OCI-LY1 (cell line): Measurements from ENCODE around the gene BCORL1.

Experiments used
- CTCF ChIP-seq: fragments of 200-600 bp; sonication (generic), shearing (Covaris generic); IDR thresholded peaks from 2 replicates; pipeline ENCODE4 v1.5.1; 2017; ENCODE audit warnings: mild to moderate bottlenecking, antibody characterized with exemption, low read length, moderate library complexity, mixed read lengths
- EZH2 ChIP-seq: fragments of 200-600 bp; sonication (generic), shearing (Covaris generic); IDR thresholded peaks from 2 replicates; pipeline ENCODE4 v1.8.0; 2017; ENCODE audit warnings: borderline replicate concordance, mixed run types, mild to moderate bottlenecking, antibody characterized with exemption, low read length, moderate library complexity, mixed read lengths

GRCh38 chrX:130002541-130002940 is 20.1 kb downstream of the BCORL1 start:
- no peak for TF ChIP-seq EZH2
- TF ChIP-seq CTCF, result no peak
